IPS-18c (cell line): Measurements from ENCODE around the gene CDYL.

Source experiments
- H3K4me3 ChIP-seq: 2 replicates; pipeline ENCODE4 v1.7.0; 2013; ENCODE audit warnings: low read depth, mild to moderate bottlenecking, low read length, moderate library complexity; ENCODE audit not compliant: insufficient read depth
- H3K9me3 ChIP-seq: one replicate; pipeline ENCODE4 v1.6.1; 2013; ENCODE audit warnings: mild to moderate bottlenecking, low read length, moderate library complexity; ENCODE audit not compliant: control insufficient read depth, insufficient read depth

The CDYL gene

DNA sequence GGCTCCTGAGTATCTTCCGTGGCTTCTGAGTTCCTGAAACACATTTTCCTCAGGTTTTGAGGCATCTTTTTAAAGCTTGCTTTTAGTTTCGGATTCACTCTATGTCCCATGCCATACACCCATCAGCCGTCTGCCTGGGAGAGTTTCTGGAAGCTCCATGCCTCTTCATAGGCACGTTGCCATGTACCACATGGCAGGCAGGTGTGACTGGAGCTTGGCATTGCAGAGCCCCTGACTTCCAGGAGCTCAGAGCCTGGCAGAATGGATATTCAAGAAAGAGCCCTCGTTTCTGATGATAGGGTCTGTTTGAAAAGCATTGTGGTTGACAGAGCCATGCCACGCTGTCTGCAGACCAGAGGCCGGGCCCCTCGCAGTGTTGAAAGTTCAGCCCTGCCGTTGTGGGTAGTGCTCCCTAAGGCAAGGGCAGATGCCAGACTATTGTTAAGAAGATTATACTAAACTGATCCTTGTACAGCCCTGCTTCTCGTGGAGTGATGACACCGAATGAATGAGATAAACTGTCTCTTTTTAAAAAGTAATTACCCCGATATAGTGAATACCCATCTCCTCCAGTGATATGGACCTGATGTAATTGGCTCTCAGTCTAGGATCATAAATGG is 127.7 kb downstream of the CDYL start:
- H3K9me3 ChIP-seq: no peaks in the 10 kb centered on the region
- H3K4me3 ChIP-seq: no peak overlapping the region

DNA sequence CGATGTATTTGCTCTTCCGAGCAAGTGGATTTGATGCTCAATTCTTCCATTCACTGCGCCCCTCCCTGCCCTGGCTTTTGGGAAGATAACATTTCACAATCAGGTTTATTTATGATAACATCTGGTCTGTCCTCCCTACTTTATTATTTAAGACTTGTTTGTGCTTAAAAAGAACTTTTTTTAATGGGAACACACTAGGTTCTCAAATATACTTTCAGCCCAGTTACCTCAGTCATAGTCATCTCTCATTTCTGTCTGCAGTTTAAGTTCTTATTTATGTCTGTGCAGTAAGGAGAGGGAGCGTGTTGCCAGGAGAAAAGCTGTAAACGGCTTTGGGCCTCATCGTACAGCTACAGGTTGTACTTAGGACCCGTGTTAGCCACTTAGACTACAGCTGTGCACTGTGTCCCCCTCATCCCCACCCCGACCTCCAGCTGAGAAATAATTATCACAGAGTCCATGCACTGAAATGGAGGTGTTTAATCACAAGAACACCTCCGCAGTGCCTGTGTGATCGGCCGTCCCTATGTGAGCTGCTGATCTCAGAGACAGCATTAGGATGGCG is 128.3 kb downstream of the CDYL start:
- H3K9me3 ChIP-seq: no peaks in the 10 kb centered on the region

DNA sequence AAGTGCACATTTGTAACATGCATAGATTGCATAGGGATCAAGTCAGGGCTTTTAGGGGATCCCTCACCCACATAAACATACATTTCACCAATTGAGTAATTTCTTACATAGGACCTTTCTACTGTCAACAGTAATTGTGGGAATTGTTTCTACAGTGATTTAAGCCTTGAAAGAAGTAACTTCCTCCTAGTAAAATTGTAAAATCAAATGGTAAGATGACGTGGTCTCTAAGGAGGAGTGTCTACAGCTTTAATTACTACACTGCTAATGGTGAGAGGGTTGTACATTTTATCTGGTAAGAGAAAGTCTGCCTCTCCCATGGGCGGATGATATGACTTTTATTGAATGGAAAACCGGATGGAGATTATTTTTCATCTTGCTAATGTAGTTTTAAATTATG is 129.6 kb downstream of the CDYL start:
- Histone ChIP-seq H3K9me3 (no peaks in the 10 kb centered on the region), H3K4me3 (no peak overlapping the region)

More for the DNA sequence above, 128.3 kb downstream of the CDYL start:
- H3K4me3 ChIP-seq: no peak overlapping the region

DNA sequence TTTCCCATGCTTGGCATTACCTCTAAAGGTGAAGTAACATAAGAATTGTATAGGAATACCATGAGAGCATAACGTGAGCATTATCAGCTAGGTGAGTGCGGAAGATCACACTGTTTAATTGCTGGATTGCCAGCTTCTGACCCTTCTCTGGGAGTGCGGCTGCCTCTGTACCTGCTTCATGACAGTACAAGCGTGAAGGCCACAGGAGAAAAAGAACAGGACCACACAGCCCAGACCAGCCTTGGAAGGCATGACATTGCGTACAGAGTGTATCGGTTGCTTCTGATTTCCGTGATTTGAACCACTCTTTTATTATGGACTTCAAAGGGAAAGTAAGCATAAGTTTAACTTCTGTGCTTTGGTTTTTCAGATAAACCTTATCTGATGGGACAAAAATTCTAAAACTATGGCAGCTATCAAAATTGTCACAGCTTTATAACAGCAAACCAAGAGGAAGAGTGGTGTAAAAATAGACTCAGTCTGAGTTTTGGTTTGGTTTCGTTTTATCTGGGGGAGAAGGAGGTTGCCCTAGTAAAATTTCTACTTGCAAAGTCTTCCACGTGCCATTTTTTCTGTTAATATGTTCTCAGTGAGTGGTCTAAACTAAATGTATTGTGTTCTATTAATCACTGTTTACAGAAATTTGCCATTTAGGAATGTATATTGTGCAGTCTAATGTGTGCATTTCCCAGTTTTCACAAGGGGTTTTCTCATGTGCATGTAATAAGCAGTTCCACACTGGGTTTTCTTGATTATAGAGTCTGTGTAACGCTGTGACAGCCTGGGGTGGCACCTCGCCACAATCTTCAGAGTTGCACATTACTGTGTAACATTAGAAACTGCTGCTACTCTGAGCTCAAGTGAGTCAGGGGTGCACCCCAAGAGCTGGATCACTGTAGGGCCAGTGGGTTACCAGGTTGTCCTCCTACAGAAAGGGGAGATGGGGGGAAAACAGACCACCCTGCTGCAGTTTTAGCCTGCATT is 130.4 kb downstream of the CDYL start:
- Histone ChIP-seq H3K9me3 (no peaks in the 10 kb centered on the region), H3K4me3 (no peak overlapping the region)

DNA sequence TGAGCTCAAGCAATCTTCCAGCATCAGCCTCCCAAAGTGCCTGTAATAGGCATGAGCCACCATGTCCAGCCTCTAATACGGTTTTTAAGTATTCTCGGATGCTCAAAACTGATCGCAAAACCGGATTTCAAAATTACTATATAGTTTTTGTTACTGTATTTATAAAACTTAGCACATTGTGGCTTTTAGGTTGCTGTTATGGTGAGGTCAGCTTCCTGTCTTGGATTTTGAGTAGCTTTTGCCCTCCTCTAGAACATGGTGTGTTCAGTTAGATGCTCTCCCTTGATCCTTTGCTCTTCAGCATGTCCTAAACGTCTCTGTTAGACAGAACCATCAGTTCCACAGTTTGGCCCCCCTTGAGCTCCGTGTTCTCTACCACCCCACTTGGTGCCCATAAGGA is 131.4 kb downstream of the CDYL start:
- no peaks in the 10 kb centered on the region for H3K9me3 ChIP-seq
- H3K4me3 ChIP-seq: no peak overlapping the region

DNA sequence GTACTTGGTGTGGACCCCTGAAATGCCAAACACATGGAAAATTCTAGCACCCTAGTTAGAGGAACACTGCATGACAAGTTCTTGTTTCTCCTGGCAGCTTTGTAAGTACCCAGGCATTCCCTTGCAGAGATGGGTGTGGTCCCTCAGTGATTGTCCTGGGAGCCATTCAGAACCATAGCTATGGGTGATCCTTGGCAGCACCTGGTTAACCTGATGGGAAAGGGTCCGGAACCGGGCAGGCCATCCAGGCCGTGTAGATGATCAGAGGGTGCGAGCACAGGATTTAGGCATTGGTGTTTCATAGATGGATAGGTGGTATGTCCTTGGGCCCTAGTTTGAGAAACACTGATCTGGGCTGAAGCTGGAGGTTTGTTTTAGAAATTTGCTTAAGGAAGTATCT is 131.9 kb downstream of the CDYL start:
- H3K9me3 ChIP-seq: no peaks in the 10 kb centered on the region
- no peak overlapping the region for H3K4me3 ChIP-seq

DNA sequence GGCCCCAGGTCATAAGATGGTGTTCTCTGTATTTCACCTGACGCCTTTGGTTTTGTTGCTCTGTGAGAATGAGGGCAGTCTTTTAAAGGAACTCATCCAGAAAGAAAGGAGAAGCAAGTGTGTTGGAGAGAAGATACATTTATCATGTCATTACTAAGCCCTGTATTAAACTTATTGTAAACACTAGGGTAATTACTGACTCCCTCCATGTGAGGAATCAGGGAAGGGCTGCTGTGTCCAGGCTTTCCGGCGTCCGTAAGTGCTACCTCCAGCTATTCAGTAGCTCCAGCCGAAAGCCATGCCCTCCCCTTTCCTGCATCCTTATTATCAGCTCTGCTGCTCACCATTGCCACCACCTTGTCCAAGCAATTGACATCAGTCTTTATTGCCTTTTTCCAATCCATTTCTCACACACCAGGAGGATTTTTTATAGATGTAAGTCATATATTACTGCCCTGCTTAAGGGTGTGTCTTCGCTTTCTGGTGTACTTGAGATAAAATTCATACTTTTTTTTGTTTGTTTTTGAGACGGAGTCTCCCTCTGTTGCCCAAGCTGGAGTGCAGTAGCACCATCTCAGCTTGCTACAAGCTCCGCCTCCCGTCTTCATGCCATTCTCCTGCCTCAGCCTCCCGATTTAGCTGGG is 133.0 kb downstream of the CDYL start:
- Histone ChIP-seq H3K9me3 (no peaks in the 10 kb centered on the region), H3K4me3 (no peak overlapping the region)

DNA sequence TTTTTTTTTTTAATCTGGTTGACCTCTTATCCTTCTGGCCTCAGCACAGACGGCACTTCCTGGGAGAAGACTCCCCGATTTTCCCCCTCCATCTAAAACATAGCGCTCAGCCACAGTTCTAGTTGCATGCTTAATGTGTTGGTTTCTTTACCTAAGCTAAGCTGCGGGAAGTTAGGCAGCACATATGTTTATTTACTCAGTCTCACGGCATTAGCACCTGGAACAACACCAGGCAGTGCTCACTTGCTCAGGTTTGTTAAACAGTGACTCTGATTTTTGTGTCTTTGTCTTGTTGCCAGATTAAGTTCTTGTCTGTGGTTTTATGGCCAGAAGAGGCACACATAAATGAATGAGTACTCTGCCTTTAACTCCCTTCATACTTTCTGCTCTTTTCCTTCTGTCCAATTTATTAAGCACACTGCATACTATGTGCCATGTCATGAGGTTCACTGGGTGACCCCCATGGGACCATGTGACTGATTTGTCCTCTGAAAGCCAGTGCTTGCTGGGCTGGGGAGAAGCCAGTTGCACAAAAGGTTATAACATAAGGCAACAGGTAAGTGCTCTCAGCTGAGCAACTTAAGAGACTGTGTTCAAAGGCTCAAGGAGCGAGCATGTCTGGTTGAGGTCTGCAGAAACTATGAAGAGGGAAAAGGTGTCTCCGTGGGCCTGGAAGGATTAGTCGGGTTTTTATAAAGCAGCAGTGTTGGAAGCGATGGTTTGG is 134.0 kb downstream of the CDYL start:
- Histone ChIP-seq H3K9me3 (no peaks in the 10 kb centered on the region), H3K4me3 (no peak overlapping the region)

DNA sequence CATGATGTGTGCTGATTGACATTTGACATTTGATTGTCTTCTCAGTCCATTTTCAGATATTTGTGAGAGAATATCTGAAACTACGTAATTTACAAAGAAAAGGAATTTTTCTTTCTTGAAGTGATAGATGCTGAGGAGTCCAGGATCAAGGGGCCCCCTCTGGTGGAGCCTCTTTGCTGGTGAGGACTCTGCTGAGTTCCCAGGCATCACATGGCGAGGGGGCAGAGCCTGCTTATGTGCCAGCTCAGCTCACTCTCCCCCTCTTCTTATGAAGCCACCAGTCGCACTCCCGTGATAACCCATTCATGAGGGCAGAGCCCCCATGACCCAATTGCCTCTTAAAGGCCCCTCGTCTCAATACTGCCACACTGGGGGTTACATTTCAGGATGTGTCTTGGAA is 136.4 kb downstream of the CDYL start:
- Histone ChIP-seq H3K4me3 (no peak overlapping the region), H3K9me3 (no peaks in the 10 kb centered on the region)

DNA sequence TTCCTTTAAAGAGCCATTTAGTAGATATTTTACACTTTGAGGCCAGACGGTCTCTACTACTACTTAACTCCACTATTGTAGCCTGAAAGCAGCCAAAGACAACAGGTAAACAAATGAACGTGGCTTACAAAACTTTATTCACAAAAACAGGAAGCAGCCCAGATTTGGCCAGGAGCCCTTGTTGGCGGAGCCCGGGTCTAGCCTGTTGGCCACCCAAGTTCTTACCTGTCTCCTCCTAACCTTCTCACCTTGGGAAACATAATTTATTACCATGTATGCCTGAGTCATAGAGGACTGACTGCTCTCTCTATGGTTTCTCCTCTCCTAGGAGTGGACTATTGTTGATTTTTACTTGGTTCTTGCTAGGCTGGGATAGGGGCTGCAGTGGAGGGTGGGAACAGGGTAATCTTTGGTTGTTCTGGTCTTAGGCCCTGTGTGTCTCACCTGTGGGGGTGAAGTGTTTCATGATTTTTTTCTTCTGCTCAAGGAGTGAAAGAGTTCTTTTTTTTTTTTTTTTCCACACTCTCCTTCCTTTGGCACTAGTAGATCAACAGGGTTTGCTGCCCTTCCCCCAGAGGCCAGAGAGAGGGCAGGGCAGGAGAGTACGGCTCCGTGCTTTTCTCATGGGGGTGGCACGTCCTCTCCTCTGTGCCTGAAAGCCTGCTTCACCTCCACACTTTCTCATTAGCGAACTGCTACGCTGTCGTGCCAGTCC is 137.7 kb downstream of the CDYL start:
- no peak overlapping the region for H3K4me3 ChIP-seq
- H3K9me3 ChIP-seq: no peaks in the 10 kb centered on the region

DNA sequence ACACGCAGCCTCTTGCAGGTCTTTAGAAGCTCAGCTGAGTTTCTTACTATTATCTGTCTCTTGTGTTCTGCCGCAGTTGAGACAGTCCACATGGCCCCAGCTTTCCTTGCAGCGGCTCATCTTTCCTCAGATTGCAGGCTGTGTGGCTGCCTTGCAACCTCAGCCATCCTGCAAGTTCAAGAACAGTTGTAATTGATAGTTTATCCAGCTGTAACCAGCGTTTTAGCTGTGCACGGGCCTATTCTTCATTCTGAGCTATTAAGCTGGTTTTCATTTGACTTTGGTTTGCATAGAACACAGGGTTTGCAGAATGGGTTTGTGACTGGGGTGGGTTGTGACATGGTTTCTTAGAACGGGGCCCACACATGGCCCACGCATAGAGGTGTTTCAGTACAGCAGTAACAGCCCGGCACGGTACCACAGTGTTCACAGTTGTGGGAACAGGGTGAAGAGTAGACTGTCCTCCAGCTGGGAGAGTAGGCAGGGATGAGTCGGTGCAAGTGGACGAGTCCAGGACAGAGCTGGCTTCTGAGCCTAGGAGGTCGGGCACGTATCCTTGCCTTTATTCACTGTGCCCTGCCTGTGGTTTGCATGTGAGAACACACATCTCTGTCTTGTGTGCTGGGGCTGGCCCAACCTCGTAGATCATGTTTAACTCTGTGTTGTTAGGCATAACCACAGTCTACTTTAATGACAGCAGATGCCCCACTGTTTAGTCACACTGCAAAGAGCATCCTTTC is 138.4 kb downstream of the CDYL start:
- Histone ChIP-seq H3K9me3 (no peaks in the 10 kb centered on the region), H3K4me3 (no peak overlapping the region)

DNA sequence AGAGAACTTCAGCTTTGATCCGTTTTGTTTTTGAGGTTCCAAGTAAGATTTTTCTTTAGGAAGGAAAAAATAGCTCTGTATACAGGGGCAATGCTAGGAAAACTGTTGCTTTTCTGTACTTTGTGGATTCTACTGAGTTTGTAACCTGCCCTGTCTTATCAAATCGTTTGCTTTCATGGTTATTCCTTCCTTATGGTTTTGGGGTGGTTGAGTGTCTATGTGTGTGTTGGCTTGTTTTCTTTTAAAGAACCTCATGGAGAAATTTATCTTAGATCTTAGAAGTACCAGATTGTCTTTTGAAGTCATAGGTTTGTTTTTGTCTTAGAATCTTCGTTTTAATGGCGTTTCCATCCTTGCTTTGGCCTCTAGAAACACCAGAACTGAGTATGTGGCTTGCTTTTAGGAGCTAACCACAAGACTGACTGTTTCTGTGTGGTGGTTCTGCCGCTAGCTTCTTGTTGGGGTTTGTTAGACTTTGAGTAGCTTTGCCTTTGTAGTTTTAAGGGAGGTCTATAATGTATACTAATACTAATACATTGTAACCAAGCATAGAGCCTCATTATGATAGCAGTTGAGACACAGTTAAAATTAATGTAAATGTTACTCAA is 140.9 kb downstream of the CDYL start:
- Histone ChIP-seq H3K4me3 (no peak overlapping the region), H3K9me3 (no peaks in the 10 kb centered on the region)

DNA sequence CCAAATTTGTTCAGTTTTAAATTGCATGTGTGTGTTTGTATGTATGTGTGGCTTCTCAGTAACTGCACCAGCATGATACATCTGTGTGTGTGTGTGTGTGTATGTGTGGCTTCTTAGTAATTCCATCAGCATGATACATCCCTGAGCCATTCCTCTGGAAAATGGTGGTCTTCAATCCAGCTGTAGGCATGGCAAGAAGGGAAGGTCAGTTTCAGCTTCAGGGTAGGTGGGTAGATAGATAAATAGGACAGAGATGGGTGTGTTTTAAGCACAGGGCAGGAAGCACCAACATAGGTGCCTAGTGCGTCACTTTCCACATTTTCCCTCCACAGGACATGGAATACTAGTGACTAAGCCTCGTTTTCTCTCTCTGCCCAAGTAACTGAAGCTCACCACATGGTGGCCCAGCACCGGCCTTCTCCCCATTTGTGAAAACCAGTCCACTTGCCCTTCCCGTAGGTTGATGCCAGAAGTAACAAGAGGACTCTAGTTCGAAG is 144.8 kb downstream of the CDYL start:
- Histone ChIP-seq H3K4me3 (no peak overlapping the region), H3K9me3 (no peaks in the 10 kb centered on the region)

DNA sequence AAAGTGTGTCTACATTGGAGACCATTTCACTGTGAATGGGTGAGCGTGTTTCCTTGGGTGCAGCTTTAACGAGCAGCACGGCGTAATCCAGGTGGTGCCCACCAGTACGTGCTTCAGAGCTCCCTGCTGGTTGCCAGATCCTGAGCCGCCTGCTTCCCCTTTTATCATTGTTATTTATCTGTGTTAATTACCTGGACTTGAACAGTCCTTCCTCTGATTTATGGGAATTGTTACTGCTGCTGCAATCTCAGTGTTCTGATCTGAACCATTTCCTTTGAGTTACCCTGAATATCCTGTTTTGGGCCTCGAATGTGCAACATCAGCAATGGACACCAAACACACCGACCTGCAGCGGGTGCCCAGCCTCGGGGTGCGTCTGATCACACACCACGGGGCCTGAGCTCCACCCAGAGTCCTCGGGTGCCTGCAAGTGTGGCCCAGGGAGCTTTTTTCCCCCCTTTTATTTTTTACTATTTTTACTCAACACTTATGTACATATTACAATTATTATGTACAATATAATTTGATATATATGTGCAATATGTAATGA is 146.4 kb downstream of the CDYL start:
- Histone ChIP-seq H3K4me3 (no peak overlapping the region), H3K9me3 (no peaks in the 10 kb centered on the region)

DNA sequence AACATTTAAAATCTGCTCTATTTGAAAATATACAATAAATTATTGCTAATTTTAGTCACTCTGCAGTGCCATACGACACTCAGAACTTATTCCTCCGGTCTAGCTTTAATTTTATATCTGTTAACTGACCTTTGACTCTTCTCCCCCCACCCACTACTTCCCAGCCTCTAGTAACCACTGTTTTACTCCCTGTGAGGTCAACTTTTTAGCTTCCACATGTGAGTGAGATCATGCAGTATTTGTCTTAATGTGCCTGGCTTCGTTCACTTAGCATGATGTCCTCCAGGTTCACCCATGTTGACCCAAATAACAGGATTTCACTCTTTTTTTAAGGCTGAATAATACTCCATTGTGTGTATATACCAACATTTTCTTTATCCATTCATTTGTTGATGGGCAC is 146.9 kb downstream of the CDYL start:
- no peaks in the 10 kb centered on the region for H3K9me3 ChIP-seq
- no peak overlapping the region for H3K4me3 ChIP-seq
